ENCODE data around the gene UNKL.

The UNKL gene

GRCh38 chr16:1338855-1339675 is 75.4 kb downstream of the UNKL start:
- Histone ChIP-seq H3K4ac (ENCODE audit: low read depth, low read length) (no peak overlapping the region), H3K4me1 (ENCODE audit: control insufficient read depth in 1 of 2, insufficient read depth in 2 of 2, low read length in 2 of 2) (peaks cover 0 to 5% of the 10 kb centered on the region in 2 experiments), H2BK120ac (ENCODE audit: insufficient read depth, low read length, poor library complexity) (no peak overlapping the region), H3K23ac (ENCODE audit: low read length) (no peak overlapping the region), H2AK5ac (ENCODE audit: low read length) (no peak overlapping the region), H3K18ac (ENCODE audit: low read length) (no peak overlapping the region), H3K27ac (ENCODE audit: low read depth, low read length) (no peak overlapping the region), H3K9ac (ENCODE audit: low read length) (no peak overlapping the region), H3K9me3 (ENCODE audit: insufficient read depth, low read depth, low read length) (peaks cover 11% of the 10 kb centered on the region), H3K27me3 (ENCODE audit: insufficient read depth, low read length) (peaks cover 23% of the 10 kb centered on the region), H3K79me2 (ENCODE audit: control insufficient read depth, insufficient read depth, low read length, poor library complexity) (no peaks in the 10 kb centered on the region), H2BK12ac (ENCODE audit: low read length) (no peak overlapping the region), H4K8ac (ENCODE audit: low read depth, low read length) (no peak overlapping the region), H3K4me3 (ENCODE audit: low read depth, low read length) (no peak overlapping the region), H3K4me2 (ENCODE audit: low read length) (no peak overlapping the region), H4K12ac (ENCODE audit: low read depth, low read length) (no peak overlapping the region), H4K91ac (ENCODE audit: low read depth, low read length) (no peak overlapping the region), H3K14ac (ENCODE audit: low read length) (no peak overlapping the region), H3K36me3 (ENCODE audit: control insufficient read depth in 1 of 2, insufficient read depth in 2 of 2, low read length in 2 of 2) (no peaks in the 10 kb centered on the region), H2BK5ac (ENCODE audit: low read depth, low read length, poor library complexity) (no peak overlapping the region), H3K79me1 (ENCODE audit: low read length) (no peaks in the 10 kb centered on the region), H2AFZ (ENCODE audit: insufficient read depth, low read length, poor library complexity) (no peak overlapping the region)
- WGBS (ENCODE audit: extremely low coverage, insufficient coverage, insufficient read length), result no CpG with 5 or more reads among the region's 31 CpGs
- DNase-seq, result no peak

GRCh38 chr16:1338119-1338730 is 76.3 kb downstream of the UNKL start:
- Histone ChIP-seq H2AFZ (ENCODE audit: insufficient read depth, low read length, poor library complexity) (no peak overlapping the region), H3K18ac (ENCODE audit: low read length) (no peak overlapping the region), H3K79me1 (ENCODE audit: low read length) (no peaks in the 10 kb centered on the region), H3K27ac (ENCODE audit: low read depth, low read length) (no peak overlapping the region), H3K4me1 (ENCODE audit: control insufficient read depth in 1 of 2, insufficient read depth in 2 of 2, low read length in 2 of 2) (peaks cover 1 to 11% of the 10 kb centered on the region in 2 experiments), H2BK12ac (ENCODE audit: low read length) (no peak overlapping the region), H3K4ac (ENCODE audit: low read depth, low read length) (no peak overlapping the region), H3K23ac (ENCODE audit: low read length) (no peak overlapping the region), H3K4me3 (ENCODE audit: low read depth, low read length) (no peak overlapping the region), H3K36me3 (ENCODE audit: control insufficient read depth in 1 of 2, insufficient read depth in 2 of 2, low read length in 2 of 2) (no peaks in the 10 kb centered on the region), H3K14ac (ENCODE audit: low read length) (no peak overlapping the region), H2BK120ac (ENCODE audit: insufficient read depth, low read length, poor library complexity) (no peak overlapping the region), H2AK5ac (ENCODE audit: low read length) (no peak overlapping the region), H4K12ac (ENCODE audit: low read depth, low read length) (no peak overlapping the region), H4K8ac (ENCODE audit: low read depth, low read length) (no peak overlapping the region), H3K9me3 (ENCODE audit: insufficient read depth, low read depth, low read length) (peaks cover 11% of the 10 kb centered on the region), H3K9ac (ENCODE audit: low read length) (no peak overlapping the region), H4K91ac (ENCODE audit: low read depth, low read length) (no peak overlapping the region), H3K79me2 (ENCODE audit: control insufficient read depth, insufficient read depth, low read length, poor library complexity) (no peaks in the 10 kb centered on the region), H3K4me2 (ENCODE audit: low read length) (no peak overlapping the region), H2BK5ac (ENCODE audit: low read depth, low read length, poor library complexity) (no peak overlapping the region), H3K27me3 (ENCODE audit: insufficient read depth, low read length) (peaks cover 30% of the 10 kb centered on the region)
- WGBS (ENCODE audit: extremely low coverage, insufficient coverage, insufficient read length), result no CpG with 5 or more reads among the region's 30 CpGs
- DNase-seq, result peak; percentile 29 to 68

DNA sequence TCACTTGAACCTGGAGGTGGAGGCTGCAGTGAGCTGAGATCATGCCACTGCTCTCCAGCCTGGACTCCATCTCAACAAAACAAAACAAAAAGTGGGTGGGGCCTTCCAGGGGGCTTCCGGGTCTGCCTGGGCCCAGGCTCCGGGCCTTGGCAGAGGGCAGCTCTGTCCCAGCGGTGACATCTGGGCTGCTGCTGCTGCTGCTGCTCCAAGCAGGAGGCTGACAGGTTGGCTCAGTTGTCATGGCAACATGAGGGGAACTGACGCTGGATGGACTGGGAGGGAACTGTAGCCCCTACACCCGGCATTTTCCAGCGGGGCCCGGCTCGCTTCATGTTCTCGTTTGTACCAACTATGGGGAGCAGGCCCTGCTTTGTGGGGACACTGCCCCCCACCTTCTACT is 77.0 kb downstream of the UNKL start:
- H2AFZ ChIP-seq (ENCODE audit: insufficient read depth, low read length, poor library complexity), result no peak overlapping the region
- H3K23ac ChIP-seq (ENCODE audit: low read length), result no peak overlapping the region

GRCh38 chr16:1336619-1337018 is 77.9 kb downstream of the UNKL start:
- Histone ChIP-seq H3K9ac (ENCODE audit: low read length) (no peak overlapping the region), H4K12ac (ENCODE audit: low read depth, low read length) (no peak overlapping the region), H3K36me3 (ENCODE audit: control insufficient read depth in 1 of 2, insufficient read depth in 2 of 2, low read length in 2 of 2) (no peaks in the 10 kb centered on the region), H3K27ac (ENCODE audit: low read depth, low read length) (no peak overlapping the region), H3K4ac (ENCODE audit: low read depth, low read length) (no peak overlapping the region), H4K8ac (ENCODE audit: low read depth, low read length) (no peak overlapping the region), H3K4me2 (ENCODE audit: low read length) (no peak overlapping the region), H2BK5ac (ENCODE audit: low read depth, low read length, poor library complexity) (no peak overlapping the region), H4K91ac (ENCODE audit: low read depth, low read length) (no peak overlapping the region), H2AK5ac (ENCODE audit: low read length) (no peak overlapping the region), H2BK120ac (ENCODE audit: insufficient read depth, low read length, poor library complexity) (no peak overlapping the region), H3K79me1 (ENCODE audit: low read length) (peaks cover 4% of the 10 kb centered on the region), H3K14ac (ENCODE audit: low read length) (no peak overlapping the region), H2AFZ (ENCODE audit: insufficient read depth, low read length, poor library complexity) (no peak overlapping the region), H2BK12ac (ENCODE audit: low read length) (no peak overlapping the region), H3K23ac (ENCODE audit: low read length) (no peak overlapping the region), H3K18ac (ENCODE audit: low read length) (no peak overlapping the region), H3K27me3 (ENCODE audit: insufficient read depth, low read length) (peaks cover 39% of the 10 kb centered on the region), H3K4me1 (ENCODE audit: control insufficient read depth in 1 of 2, insufficient read depth in 2 of 2, low read length in 2 of 2) (peaks cover 15 to 21% of the 10 kb centered on the region in 2 experiments), H3K9me3 (ENCODE audit: insufficient read depth, low read depth, low read length) (peaks cover 10% of the 10 kb centered on the region), H3K4me3 (ENCODE audit: low read depth, low read length) (no peak overlapping the region), H3K79me2 (ENCODE audit: control insufficient read depth, insufficient read depth, low read length, poor library complexity) (no peaks in the 10 kb centered on the region)
- DNase-seq, result no peak
- no CpG with 5 or more reads among the region's 15 CpGs for WGBS (ENCODE audit: extremely low coverage, insufficient coverage, insufficient read length)

More for the DNA sequence above, 77.0 kb downstream of the UNKL start:
- Histone ChIP-seq H3K27ac (ENCODE audit: low read depth, low read length) (no peak overlapping the region), H3K9ac (ENCODE audit: low read length) (no peak overlapping the region), H3K4me1 (ENCODE audit: control insufficient read depth in 1 of 2, insufficient read depth in 2 of 2, low read length in 2 of 2) (peaks cover 7 to 13% of the 10 kb centered on the region in 2 experiments), H4K91ac (ENCODE audit: low read depth, low read length) (no peak overlapping the region), H4K12ac (ENCODE audit: low read depth, low read length) (no peak overlapping the region), H2BK12ac (ENCODE audit: low read length) (no peak overlapping the region), H3K27me3 (ENCODE audit: insufficient read depth, low read length) (peaks cover 37% of the 10 kb centered on the region), H2BK120ac (ENCODE audit: insufficient read depth, low read length, poor library complexity) (no peak overlapping the region), H3K4me2 (ENCODE audit: low read length) (no peak overlapping the region), H3K18ac (ENCODE audit: low read length) (no peak overlapping the region), H3K79me1 (ENCODE audit: low read length) (no peaks in the 10 kb centered on the region), H3K14ac (ENCODE audit: low read length) (no peak overlapping the region), H3K4ac (ENCODE audit: low read depth, low read length) (no peak overlapping the region), H3K9me3 (ENCODE audit: insufficient read depth, low read depth, low read length) (peaks cover 10% of the 10 kb centered on the region), H3K79me2 (ENCODE audit: control insufficient read depth, insufficient read depth, low read length, poor library complexity) (no peaks in the 10 kb centered on the region), H4K8ac (ENCODE audit: low read depth, low read length) (no peak overlapping the region), H2BK5ac (ENCODE audit: low read depth, low read length, poor library complexity) (no peak overlapping the region), H2AK5ac (ENCODE audit: low read length) (no peak overlapping the region), H3K36me3 (ENCODE audit: control insufficient read depth in 1 of 2, insufficient read depth in 2 of 2, low read length in 2 of 2) (no peaks in the 10 kb centered on the region), H3K4me3 (ENCODE audit: low read depth, low read length) (no peak overlapping the region)
- no CpG with 5 or more reads among the region's 9 CpGs for WGBS (ENCODE audit: extremely low coverage, insufficient coverage, insufficient read length)
- no peak for DNase-seq
